GM21528 (cell line): ENCODE measurements around the gene DMAC2L.
A peak's percentile ranks its signal among the peaks of the same experiment; 100 is the strongest.

ENCODE experiments used
- ATAC-seq: cut with Tn5 transposase; IDR thresholded peaks from one replicate; pipeline ENCODE4 v1.9.1; 2021; ENCODE audit warnings: mild to moderate bottlenecking, moderate library complexity; ENCODE audit not compliant: unreplicated experiment, low FRiP score

DMAC2L gene

DNA sequence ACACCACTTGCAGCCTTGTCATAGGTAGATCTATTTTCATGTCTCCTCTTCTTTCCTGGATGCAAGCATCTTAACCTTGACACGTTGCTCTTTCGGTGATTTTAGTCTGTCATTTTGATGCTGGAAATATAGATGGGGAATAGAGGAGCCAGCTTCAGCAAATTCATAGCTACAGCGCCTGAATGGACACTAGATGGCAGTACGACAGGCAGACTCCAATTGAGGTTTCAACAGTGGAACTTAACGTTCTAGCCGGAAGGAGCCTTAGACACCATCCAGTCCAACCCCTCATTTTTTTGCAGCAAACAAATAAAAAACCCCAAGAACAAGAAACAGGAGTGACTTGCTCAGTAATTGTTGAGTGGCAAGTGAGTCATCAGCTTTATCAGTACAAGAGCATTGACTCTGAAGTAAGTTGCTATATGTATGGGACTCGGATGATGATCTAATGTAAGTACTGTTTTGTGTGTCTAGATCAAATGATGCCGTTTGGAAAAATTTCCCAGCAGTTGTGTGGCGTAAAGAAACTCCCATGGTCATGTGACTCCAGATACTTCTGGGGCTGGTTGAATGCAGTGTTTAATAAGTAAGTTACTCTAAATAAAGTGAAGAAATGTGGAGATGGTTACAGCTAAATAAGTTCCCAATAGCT, 9.0 kb downstream of the DMAC2L start:
- peak; percentile 79 for ATAC-seq

DNA sequence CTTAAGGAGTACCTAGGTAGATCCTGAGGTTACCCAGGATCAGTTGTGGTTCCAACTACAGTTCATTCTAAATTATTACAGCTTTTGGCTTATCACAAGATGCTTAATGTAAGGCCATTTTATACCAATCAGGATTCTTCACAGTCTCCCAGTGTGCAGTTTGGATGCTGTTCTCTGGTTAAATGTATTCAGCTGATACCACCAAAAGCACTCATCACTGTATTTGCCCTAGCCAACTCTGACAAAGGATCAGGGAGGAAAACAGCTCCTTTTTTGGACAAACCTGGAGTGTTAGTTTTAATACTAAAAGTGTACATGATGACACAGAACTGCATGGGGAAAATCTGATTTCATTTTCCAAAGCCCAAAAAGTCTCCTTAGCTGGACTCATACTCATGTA, 19.5 kb downstream of the DMAC2L start:
- ATAC-seq: no peak

DNA sequence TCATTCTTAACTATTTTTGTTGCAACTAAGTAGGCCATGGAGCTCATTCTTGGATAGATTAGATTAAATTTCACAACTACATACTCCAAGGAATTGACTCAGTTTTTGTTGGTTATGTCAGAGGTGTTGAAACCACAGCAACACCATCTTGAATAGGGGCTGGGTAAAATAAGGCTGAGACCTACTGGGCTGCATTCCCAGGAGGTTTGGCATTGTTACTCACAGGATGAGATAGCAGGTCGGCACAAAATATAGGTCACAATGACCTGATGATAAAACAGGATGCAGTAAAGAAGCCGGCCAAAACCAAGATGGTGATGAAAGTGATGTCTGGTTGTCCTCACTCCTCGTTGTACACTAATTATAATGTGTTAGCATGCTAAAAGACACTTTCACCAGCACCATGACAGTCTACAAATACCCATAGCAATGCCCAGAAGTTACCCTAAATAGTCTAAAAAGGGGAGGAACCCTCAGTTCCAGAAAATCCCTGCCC, 20.9 kb downstream of the DMAC2L start:
- ATAC-seq: no peak

DNA sequence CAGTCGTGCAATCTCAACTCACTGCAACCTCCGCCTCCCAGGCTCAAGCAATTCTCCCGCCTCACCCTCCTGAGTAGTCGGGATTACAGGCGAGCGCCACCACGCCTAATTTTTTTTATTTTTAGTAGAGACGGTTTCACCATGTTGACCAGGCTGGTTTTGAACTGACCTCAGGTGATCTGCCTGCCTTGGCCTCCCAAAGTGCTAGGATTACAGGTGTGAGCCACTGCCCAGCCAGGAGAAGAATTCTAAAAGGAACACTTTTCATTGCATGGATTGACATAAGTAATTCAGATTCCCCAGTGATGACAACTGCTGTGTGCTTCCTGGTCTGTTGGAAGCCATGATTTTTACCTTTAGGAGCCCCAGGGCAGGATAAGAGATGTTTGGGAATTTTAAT, 22.1 kb downstream of the DMAC2L start:
- no peak for ATAC-seq

DNA sequence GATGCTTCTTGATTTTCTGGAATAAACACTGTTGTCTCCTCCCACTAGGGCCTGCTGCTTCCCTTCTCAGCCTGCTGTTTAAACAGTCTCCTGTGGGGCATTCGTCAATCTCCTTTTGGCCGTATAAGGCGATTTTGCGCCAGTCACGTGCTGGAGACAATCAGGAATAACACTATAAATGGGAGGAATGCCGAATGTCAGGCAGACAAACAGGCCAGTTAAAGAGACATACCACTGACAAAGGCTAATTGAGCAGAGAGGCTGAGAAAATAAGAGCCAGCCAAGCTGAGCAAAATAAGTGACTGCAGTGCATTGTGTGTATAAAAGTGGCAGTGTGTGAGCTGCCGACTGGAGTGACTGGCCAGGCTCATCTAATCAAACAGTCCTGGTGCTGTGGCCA, 23.3 kb downstream of the DMAC2L start:
- no peak for ATAC-seq

DNA sequence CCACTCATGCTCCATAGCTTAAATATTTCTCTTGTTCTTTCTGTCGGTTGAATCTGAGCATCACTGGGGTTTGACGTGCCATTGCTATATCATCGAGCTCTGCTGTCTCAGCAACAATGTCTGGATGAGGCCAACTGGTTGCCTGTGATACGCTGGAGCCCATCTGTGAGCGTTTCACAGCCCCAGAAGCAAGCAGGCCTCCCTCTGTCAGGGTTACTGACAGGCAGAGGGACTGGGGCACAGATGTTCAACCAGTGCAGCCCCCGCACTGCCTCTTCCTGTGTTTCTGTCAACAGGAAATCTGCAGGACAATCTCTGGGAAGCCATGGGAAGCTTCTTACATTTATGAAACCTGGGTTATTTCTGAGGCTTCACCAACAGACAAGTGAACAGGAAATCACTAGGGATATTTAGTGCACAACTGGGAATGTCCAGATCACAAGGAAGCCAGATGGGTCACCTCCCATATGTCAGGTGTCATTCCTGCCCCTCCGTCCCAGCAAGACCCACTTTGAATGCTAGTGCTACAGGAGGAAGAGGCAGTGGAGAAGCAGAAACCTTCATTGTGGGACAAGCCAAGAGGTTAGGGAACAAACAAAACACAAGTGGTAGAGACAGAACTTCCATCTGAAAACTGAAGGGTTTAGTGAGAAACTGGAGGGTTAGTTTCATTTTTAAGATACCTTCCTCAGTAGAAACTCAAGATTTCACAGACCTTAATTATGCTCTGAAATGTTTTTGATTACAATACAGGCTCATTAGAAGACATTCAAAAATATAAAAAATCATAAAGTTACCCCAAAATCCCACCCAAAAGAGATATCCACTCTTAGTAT, 24.1 kb downstream of the DMAC2L start:
- ATAC-seq: no peak

DNA sequence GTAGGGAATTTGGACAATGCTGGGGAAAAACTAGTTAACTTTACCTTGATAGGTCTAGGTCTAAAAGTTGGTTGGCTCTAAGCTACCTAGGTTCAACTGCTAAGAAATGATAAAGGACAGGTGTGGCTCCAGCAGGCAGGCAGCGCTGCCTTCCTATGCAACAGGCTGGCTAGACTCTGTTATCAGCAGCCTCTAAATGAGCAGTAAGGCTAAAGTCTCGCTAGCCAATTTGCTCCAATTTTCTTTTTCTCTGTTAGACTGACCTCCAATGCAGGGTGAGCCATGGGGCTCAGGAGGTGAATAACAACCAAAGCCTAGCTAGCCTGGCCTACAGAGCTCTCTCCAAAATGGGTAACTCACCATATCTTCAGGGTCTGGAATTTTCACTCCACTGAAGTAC, 26.5 kb downstream of the DMAC2L start:
- no peak for ATAC-seq

DNA sequence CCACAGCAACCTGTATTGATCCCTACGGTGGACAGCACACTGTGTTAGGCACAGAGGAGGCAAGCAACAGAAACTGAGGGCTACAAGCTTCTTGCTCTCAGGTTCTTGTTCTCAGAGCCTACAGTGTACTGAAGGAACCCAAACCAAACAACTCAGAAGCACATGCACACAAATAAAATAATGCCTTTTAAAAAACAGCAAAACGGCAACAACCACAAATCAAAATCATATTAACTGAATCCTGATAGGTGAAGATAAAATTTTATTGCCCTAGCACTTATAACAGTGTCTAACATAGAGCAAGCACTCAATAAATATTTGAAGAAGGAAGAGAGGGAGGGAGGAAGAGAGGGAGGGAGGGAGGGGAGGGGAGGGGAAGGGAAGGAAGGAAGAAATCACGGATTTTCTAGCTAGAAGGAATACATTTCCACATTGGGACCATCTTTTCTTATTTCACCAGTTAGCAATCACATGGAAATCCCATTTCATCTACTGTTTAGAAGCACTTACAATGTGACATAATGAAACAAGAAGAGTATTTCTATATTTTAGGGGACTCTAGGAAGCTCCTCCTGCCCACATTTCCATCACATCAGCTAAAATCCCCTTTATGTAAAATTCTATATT, 27.2 kb downstream of the DMAC2L start:
- ATAC-seq: no peak

DNA sequence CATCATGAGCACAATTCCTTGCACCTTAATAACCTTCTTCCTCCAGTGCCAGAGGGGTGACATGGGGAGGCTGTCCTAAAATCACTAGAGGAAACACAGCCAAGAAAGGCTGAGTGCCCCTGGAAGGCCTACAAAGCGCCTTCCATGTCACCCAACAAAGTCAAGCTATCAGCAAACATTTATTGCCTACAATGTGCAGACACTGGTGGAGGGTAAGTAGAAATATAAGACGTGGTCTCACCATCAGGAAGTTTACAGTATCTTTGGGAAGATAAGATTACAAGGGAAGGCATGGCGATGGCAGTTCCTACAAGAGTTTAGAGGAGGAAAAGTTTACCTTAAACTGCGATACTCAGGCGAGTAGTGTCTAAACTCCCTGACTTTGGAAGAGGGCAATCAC, 27.9 kb downstream of the DMAC2L start:
- no peak for ATAC-seq

DNA sequence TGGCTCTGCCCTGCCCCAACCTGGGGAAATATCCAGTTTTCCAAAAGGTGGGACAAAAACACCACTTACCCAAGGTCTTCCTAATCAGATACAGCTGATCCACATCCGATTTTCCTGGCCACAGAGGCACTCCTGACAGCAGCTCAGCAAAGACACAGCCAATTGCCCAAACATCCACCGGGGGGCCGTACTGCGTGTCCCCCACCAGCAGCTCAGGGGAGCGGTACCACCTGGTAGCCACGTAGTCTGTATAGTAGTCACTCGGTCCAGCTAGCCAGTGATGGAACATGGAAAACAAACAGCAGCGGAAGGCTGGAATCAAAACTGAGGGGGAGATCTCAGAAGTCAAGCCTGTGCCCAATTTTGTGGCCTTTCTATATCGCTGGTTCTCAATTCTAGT, 28.8 kb downstream of the DMAC2L start:
- ATAC-seq: no peak

DNA sequence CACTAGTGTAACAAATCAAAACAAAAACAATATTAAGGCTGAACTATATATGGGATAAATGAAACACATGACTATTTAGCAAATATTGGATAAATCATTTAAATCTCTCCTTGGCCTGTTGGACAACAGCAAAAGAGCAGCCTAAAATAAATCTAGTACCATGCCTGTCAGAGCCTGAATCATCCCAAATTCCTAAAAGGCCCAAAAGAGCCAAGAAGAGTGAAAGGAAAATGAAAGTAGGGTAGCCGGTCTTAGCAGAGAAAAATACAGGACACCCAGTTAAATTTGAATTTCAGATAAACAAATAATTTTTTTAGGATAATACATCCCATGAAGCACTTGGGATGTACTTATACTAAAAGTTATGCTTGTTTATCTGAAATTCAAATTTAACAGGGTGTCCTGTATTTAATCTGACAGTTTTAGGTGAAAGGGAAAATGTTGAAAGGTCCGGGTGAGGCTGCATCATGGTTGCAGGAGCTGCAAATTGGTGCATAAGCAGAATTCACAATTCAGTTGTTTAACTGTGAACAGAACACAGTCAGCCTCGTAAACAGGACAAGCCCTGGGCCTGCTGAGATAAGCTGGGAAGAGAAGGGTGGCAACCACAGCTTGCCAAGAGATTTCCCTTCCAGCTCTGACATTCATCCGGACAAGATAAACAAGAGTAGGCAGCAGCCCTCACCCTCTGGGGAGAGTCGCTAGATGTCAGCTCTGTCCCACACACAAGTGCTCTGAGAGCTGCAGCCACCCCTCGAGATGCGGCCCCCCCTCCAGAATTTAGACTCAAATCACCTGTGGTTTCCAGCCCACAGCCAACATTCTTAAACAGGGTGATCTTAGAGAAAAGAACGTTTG, 30.3 kb downstream of the DMAC2L start:
- no peak for ATAC-seq

DNA sequence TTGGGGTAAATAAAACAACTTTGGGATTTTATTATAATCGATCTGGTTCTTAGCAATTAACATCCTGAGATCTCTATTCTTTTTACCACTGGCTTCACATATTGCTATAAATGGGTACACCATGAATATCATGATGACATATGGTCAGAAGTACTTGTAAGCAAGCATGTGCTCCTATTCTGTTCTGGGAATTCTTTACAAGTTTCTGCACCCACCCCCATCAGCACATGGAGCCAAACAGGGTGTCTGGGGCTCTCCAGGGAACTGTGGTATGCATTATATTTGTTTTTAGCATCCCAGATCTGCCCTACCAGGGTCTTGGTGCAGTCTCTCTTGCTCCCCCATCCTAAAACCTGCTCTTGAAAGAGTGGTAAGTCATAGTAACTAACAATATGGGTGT, 31.3 kb downstream of the DMAC2L start:
- no peak for ATAC-seq

DNA sequence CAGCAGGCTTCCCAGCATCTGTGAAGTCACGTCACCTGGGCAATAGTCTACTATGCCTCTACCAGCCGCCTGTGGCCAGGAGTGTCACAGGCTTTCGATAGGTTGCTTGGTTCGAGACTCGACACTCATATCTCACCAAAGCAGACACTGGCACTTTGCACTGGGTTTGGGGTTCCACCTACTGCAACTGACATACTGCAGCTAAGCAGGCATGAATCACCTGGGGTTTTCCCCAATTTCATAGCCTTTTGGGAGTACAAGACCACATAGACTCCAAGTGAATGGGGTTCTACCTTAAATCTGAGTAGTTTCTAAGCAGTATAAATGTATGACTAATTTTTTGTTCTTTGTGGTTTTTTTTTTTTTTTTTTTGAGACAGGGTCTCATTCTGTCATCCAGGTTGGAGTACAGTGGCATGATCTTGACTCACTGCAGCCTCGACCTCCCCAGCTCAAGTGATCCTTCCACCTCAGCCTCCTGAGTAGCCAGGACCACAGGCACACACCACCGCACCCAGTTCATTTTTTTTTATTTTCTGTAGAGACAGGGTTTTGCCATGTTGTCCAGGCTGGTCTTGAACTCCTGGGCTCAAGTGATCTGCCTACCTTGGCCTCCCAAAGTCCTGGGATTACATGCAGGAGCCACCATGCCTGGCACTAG, 32.1 kb downstream of the DMAC2L start:
- ATAC-seq: peak; percentile 62

DNA sequence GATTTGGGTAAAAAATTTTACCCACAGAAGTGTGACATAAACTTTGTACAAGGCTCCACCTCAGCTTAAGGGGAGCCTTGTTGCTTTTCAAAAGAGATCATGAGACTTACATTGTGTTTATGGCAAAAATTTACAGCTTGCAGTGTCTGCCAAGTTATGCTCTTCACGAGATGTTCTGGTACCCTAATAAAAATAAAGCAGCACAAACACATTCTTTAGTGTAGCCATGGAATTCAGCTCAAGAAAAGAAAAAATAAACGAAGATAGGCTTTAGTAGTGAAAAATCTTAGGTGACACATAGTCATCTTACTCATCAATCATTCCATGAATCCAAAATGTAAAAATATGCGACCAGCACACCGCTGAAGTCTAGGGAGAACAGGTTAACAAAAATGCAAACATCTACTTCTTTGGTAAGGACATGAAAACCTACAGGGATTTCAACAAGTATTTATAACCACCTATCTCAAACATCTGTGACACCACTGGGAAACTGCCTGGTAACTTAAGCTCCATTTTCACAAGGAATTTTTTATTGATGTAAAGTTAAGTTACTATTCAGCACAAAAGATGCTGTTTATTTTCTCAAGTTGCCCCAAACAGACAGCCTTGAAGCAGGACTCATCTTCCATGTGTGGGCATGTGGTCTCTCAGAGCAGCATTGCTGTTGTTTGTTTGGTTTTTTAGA, 32.9 kb downstream of the DMAC2L start:
- ATAC-seq: no peak

DNA sequence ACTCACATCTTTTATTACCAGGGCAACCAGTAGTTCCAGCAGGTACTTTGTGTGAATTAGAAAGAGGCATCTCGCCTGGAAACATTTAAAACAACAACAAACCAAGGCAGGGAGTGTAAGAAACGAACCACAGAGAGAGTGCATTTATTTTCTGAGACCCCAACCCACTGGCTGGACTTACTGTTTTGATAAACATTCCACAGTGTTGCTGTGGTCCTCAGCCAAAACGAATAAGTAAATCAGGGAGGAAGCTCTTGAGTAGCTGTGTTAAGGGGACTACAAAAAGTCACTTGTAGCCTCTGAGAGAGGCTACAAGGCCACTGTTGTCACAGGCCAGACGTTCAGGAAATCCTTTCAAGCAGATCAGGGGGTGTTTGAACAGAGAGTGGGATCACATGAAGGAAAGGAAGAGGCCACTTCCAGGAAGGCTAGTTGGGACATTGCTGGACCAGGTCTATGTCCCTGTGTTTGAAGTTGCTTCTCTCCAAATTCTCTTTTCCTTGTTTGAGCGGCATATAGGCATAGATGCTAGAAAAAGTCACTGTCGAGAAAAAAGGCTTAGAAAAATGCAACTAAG, 33.8 kb downstream of the DMAC2L start:
- no peak for ATAC-seq

DNA sequence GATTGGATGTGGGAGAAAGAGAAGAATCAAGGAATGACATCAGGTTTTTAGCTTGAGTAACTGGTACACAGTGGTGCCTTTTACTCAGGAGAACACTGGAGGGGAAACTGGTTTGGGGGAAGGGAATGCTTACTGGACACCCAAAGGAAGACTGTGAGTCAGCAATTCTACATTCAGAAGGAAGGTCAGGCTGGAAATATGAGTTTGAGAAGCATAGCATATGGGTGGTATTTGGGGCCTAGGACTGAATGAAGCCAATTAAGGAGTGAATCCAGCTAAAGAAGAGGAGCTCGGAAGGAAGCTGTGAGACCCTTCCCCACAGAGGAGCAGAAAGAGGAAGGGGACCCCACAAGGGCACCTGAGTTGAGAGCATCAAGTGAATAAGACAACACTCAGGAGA, 35.4 kb downstream of the DMAC2L start:
- ATAC-seq: no peak

DNA sequence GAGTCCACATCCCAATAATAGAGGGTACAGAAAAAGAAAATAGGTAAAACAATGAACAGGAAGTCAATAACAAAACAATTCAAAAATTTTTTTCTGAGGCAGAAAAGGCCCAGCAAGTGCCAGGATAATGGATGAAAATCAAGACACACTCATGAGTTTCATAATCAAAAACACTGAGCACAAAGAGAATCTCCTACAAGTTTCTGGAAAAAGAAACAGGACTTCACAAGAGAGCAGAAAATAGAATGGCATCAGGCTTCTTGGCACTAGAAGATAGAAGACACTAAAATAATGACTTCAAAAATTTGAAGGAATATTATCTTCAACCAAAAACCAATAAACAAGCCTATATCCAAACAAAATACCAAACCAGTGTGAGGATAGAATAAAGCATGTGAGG, 36.8 kb downstream of the DMAC2L start:
- no peak for ATAC-seq

DNA sequence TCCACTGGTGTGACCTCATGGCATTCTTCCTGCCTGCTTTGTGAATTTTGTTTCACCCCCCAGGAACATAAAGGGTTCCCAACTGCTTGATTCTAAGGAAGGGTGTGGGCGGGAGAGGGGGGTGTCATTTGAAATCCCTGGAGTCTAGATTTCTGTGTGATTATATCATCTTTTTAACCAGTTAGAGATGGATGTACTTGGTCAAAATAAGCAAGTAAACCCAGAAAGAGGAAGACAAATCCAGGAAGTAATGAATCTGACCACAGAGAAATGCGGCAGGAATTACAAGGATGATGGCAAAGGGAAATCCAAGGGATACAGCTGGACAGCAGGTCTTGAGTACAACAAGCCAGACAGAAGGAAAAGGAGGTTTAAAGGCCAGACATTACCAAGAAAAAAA, 38.9 kb downstream of the DMAC2L start:
- no peak for ATAC-seq

DNA sequence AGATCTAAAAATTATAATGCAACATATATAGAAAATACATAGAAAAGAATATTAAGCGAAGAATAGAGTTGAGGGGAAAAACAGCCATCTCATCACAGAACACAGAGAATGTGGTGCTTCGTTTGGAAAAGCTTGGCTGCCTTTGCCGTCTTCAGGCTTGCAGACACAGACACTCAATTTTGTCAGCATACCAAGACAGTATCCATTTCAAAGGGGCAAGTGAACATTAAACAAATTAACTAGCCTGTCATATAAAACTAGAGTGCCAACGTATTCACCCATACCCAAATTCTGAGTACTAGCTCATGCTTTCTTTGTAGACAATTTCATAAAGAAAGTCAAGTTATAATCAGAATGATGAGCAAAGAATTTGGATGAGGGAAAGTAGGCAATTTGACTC, 40.5 kb downstream of the DMAC2L start:
- no peak for ATAC-seq
